H1 (cell line): ENCODE measurements around the gene ADAMTS8. TPM values are rescaled to one million over a fixed set of nuclear protein-coding genes. Genes with fewer than 3 reads are reported as not detected.

ENCODE experiments used
- RNF2 ChIP-seq: fragments of 200-900, 300-1000 bp; sonication (generic); IDR thresholded peaks from 2 replicates; pipeline ENCODE4 v1.7.1; 2016; ENCODE audit warnings: borderline replicate concordance, low read depth, mild to moderate bottlenecking, antibody characterized with exemption, low read length; ENCODE audit not compliant: poor library complexity, severe bottlenecking; ENCODE audit errors: missing control alignments
- SRF ChIP-seq: IDR thresholded peaks from 2 replicates; pipeline ENCODE4 v1.6.1; 2011; ENCODE audit warnings: mild to moderate bottlenecking, low read depth, low read length, moderate library complexity
- polyA plus RNA-seq, 7 experiments: library from polyadenylated mRNA; depleted of rRNA in 3 of 7; stranded (reverse) in 5 of 7; unstranded in 2 of 7; fragments of >200 nt in 5 of 7; fragments of 200-250 nt in 2 of 7; gene quantifications; 1 replicate in 5 of 7; 2 replicates in 1 of 7; 4 replicates in 1 of 7; pipeline versions ENCODE4 v1.2.1 to v1.2.3, GENCODE V29; 2011 to 2013; ENCODE audit warnings: missing spikeins in 2 of 7, mixed read lengths in 2 of 7
- total RNA-seq: library from RNA; stranded (reverse); fragmentation: NEBNext Ultra II Directional; extraction: Animal tissue kit (Norgen Biotek cat#: 25700); gene quantifications from 2 replicates; pipeline ENCODE4 v1.2.1, GENCODE V29; 2021

The ADAMTS8 gene
- total and polyA plus RNA-seq, 2 of the 8 experiments (the other 6 are each of a cell fraction or from before 2014, with no cell fraction given): 9.3 to 16.6 TPM

DNA sequence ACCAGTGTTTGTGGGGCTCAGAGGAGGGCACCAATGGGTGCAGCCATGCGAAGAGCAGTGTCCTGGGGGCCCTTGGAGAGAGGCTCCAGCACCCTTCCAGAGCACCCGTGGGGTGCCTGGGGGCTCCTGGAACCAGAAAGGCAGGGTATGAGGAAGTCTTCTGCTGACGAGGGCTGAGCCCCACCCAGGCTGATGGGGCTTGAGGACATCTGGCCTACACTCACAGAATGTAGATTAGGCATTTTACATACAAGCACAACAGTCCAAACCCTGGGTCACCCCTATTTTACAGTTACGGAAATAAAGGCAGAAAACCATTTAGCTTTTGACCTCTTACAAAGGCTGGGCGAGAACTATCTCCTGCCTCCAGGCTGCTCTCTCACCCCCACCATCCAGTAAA, 47.6 kb downstream of the ADAMTS8 start (continued):
- no peak for TF ChIP-seq SRF
- no peak for TF ChIP-seq RNF2
